ENCODE measurements around the gene ADSS1.

Gene ADSS1

DNA sequence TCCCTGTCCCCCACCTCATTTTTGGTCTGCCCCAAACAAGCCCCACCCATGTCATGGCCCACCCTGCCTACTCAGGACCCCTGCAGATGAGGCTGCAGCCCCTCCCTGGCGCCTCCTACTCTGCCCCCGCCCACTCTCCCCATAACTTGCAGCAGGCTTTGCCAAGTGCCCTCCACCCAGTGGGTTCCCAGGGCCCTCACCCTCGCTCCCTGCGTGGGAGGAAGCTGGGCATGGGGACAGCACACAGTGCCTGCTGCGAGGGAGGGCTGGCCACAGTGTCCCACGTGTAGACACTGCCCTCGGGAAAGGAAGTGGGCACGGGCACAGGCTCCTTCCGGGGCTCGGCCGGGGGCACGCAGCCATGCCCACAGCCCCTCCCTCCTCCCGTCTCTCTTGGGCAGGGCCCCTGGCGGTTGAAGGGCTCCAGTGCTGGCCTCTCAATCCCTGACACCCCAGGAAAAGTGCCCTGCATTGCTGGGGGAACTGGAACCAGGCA lies 62.1 kb downstream of the ADSS1 start:
- DNase-seq (ENCODE audit: low read depth): no peak
- no peak overlapping the region for H3K4me3 ChIP-seq (ENCODE audit: low read depth, low read length)

DNA sequence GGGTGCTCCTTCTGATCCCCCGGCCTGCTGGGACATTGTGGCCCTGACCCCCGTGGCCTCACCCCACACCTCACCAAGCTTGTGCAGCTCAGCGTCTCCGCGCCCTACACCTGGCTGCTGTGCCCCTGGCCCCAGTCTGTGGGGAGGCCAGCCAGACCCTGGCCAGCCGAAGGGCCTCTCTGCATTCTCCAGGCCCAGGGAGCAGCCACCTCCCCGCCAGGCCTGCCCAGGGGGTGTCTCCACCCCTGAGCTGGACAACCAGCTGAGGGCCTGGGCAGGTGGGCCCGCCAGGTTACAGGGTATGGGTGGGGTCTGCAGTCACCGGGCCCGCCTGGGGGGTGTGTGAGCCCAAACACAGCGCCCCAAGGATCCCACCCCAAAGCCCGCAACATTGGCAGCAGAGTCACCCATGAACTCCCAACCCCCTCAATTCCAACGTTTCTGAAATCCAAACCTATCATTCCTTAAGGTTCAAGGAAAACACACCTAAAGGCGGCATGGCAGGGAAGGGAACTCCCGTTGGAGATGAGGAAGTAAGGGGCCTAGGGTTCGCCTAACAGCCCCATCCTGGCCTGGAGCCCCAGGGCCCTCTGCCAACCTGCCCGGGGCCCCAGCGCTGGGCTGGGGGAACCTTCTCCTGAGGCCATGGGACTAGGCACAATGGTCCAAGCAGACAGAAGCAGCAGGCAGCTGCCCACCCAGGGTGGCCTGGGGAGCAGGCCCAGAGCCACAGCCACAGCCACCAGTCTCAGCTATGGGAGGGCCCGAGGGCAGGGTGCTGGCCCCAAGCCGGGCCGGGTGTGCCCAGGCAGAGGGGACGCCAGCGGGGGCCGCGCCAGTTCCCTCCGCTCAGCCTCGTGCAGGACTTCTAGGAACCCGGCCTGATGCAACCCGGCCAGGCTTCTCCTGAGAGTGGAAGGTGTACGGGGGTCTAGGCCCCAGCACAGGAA lies 63.0 kb downstream of the ADSS1 start:
- DNase-seq (ENCODE audit: low read depth): no peak
- no peak overlapping the region for H3K4me3 ChIP-seq (ENCODE audit: low read depth, low read length)

DNA sequence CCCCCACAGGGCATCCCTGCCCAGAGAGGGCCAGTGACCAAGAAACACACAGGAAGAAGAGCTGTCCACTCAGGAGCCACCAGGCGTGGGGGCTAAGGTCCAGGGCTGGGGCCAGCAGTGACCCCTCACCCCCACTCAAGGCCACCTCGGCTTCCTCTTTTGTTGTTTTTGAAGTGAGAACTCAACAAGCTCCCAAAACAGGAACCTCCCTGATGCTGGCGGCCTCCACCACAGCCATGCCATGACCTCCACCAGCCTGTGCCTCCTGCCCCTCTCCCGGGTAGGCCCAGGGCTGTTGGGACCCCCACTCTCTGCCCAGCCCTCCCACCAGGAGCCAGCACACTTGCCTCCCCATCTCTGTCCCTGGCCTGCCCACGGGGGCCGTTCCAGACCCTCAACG lies 63.7 kb downstream of the ADSS1 start:
- H3K4me3 ChIP-seq (ENCODE audit: low read depth, low read length): no peak overlapping the region
- no peak for DNase-seq (ENCODE audit: low read depth)

DNA sequence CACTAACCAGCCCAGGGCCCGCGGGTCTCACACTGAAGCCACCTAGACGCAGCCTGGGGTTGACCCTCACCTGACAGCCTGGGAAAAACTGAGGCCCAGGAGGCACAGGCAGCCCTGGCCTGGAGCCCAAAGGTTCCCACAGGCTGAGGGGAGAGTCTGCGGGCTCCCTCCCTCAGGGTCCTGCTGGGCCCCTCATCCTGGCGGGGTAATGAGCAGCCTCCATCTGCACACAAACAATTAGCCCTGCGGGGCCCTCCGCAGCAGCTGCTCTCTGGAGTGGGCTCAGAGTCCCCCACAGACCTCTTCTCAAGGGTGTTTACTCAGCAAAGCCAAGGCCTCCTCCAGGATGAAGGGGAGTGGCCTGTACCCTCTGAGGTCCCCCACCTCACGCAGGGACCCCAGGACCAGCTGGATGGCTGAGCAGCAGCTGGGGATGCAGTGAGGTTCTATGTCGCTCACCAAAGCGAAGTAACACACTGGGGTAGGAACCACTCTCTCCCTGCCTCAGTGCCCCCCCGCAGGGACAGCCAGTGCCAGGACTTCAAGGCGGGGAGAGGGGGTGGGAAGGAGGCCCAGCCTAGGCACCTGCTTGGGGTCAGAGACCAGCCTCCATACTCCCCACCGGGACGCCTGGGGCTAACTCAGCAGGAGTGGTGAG lies 64.3 kb downstream of the ADSS1 start:
- no peak overlapping the region for H3K4me3 ChIP-seq (ENCODE audit: low read depth, low read length)
- no peak for DNase-seq (ENCODE audit: low read depth)

DNA sequence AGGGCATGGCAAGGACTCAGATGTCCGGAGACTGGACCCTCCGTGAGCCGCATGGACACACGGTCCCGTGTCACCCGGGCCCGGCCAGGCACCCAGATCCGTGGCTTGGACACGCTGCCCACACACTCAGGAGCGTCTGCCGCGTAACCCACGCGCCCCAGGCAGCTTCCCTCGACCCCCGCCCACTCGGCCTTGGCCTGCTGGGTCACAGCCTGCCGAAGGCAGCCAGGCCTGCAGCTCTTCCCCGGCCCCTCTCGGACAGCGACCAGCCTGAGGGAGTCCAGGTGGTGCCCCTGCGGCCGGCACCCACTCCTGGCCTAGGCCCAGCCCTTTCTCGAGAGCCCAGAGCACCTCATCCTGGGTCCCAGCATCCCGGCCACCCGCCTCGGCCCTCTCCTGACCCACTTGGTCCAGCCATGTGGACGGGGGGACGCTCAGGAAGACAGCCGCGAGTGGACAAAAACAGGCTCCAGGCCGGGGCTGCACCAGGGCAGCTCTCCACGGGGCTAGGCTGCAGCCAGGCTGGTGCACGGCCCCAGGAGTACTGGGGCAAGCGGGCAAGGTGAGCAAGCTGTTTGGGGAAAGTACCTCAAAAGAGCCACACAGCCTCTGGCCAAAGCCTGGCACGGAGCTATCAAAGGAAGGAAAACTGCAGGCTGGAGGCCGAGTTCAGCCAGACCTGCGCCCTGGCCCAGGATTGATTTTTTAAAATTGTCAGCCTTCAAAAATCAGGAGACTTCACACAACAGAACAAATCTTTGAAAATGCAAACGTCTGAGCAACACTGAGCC lies 65.0 kb downstream of the ADSS1 start:
- no peak overlapping the region for H3K4me3 ChIP-seq (ENCODE audit: low read depth, low read length)
- no peak for DNase-seq (ENCODE audit: low read depth)

DNA sequence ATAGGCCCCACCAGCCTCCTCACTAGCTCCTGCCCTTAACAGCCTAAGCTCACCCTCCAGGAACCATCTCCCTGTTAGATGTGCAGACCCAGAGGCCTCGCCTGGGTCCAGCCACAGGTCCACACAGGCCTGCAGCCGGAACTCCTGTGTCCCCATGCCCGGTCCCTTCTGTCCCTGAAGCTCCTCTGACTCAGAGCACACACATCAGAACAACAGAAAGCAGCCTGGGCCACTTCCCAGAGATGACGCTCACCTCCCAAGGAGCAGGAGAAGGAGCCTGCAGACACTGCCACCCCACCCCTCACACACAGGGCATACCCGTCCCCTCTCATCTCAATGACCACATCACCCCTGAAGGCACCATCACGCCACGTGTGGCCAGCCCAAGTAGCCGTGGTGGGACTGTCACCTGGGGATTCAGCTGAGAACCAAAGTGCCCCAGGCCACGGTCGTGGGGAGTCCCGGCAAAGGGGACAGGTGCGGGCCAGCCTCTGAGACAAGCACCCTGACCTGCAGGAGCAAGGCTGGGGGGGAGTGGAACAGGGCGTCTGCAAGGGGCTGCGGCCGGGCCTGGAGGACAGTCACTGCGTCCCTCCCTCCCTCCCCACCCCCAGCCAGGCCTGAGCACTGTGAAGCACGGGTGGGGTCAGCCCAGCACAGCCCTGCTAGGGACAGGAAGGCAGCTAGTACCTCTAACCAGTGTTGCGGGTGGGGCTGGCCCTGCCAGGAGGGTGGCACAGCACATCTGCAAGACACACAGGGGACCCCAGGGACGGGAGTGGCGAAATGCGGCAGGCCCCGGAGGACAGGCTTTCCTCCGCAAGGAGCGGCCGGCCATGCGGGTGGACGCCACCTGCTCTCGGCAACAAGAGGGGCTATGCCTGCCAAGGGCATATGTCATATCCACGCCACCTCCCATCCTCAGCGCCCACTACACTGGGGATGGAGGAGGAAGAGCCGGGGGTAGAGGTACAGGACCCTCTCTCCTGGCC lies 66.0 kb downstream of the ADSS1 start:
- H3K4me3 ChIP-seq (ENCODE audit: low read depth, low read length): no peak overlapping the region
- no peak for DNase-seq (ENCODE audit: low read depth)

DNA sequence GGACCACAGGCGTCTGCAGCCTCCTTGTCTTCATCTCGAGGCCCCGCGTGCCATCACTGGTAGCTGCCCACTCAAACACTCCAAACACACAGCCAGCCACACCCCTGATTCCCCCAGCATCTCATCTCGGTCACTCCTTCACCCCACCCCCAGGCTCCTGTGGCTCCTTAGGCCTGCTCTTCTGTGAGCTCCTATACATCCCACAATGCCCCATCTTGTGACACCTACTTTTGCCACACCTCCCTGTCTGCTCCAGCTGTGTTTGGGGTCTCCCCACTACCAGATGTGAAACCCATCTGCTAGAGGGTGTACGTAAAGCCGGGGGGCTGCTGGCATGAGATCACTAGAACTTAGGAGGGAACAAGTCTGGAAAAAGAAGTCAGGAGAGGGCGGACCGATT lies 67.4 kb downstream of the ADSS1 start:
- H3K4me3 ChIP-seq (ENCODE audit: low read depth, low read length): no peak overlapping the region

DNA sequence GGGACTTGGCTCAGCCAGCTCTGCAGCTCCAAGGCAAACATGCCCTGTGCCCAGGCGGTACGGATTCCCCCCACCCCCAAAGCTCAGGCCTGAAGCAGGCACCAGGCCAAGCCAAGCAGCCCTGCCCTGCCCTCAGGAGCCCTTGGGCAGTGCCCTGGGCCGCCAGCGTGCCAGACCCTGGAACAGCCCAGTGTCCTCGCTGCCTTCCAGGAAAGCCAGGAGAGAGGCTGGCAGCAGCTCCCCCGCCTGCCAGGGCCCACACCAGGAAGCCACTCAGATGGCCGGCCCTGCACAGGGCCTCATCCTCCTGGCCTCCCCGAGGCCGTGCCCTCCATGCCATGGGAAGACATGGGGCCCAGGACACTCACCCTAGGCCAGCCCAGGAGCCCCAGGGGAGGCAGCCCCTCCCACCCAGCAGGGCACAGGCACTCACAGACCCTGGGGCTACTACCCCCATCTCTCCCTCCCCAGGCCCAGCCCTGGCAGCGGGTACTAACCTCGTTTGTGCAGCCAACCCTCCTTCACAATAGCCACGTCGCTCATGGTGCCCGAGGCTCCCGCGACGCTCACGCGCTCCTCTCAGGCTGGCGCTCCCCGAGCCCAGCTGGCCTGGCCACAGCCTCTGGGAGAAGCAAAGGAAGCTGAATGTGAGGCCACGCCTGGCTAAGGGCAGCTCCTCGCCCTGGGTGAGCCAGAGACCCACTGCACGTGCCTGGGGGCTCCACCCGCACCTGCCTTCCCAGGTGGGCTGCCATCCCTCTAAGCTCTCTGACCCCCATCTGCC lies 68.3 kb downstream of the ADSS1 start:
- no peak overlapping the region for H3K4me3 ChIP-seq (ENCODE audit: low read depth, low read length)
- no peak for DNase-seq (ENCODE audit: low read depth)

More for the DNA sequence above, 67.4 kb downstream of the ADSS1 start:
- DNase-seq (ENCODE audit: low read depth): no peak

DNA sequence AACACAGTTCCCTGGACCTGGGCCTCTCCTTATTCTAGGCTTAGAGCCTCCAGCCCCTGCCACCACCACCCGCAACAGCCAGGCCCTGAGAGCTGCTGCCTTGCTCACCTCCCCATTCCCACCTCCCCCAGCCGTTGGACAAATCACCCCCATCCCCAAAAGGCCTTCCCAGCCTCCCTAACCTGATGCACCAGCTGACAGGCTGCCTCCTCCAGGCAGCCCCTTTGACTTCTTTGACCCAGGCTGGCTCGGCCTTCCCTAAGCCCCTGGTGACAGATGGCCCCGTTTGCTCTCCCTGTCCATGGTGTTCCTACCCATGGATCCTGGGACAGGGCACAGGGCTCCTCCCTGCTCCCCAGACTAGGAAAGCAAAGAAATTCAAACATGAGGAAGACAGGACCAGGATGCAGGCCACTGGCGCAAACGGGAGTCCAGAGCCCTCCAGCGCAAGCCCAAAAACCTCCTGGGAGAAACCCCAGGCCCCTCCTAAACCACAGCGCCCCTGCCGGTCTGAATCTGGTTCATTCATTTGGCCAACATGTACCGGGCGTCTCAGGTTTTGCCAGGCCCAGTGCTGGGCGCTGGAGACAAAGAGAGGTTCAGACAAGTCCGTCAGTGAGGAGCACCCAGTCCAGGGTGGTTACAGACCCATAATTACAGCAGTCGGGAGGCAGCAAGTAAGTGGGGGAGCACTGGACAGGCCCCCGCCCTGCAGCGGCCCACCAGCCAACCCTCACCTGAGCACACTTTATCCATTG lies 69.1 kb downstream of the ADSS1 start:
- H3K4me3 ChIP-seq (ENCODE audit: low read depth, low read length): no peak overlapping the region
- no peak for DNase-seq (ENCODE audit: low read depth)

DNA sequence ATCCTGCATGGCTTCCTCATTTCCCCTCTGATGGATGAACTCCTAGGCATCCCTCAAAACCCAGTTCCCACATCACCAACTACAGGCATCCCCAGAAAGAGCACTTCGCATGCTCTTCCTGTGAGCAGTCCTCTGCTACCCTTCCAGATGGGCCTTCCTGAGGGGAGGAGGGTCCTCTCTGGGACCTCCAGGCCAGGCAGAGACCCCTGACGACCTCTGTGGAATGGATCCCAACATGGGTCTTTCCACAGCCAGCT lies 69.6 kb downstream of the ADSS1 start:
- H3K4me3 ChIP-seq (ENCODE audit: low read depth, low read length): peak overlapping the region; percentile 79
- DNase-seq (ENCODE audit: low read depth): no peak

DNA sequence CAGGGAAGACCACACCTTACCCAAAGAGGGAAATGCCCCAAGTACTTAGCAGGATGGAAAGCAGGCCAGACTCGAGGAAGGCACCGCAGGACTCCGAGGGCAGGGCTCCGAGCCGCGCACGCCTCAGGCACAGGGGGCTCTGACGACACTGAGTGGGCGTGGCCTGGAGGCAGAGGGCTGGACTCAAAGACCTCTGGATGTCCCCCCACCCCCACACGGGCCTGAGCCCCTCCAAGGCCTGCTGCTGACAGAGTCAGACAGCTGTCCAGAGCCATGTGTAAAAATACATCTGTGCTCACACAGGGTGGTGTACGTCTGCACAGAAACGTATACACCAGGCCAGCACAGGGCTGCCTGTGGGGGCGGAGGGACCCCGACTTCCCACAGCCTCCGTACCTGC lies 70.1 kb downstream of the ADSS1 start:
- DNase-seq (ENCODE audit: low read depth): no peak
- H3K4me3 ChIP-seq (ENCODE audit: low read depth, low read length): peak overlapping the region; percentile 79

DNA sequence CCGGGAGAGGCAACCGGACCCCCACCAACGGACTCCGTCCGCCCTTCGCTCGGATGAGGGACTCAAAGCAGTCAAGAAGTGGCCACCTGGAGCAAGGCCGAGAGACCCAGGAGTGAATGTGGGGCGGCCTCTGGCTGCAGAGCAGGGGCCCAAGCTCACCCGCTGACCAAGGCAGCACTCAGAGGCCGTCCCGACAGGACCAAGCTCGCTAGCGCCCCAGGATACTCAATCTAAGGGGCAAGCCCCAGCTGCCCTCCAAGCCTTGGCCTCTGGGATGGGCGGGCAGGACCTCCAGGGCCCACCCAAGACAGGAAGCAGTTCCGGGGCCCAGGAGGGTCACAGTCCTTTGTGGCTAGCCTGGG lies 70.6 kb downstream of the ADSS1 start:
- peak overlapping the region; percentile 79 for H3K4me3 ChIP-seq (ENCODE audit: low read depth, low read length)
- no peak for DNase-seq (ENCODE audit: low read depth)

DNA sequence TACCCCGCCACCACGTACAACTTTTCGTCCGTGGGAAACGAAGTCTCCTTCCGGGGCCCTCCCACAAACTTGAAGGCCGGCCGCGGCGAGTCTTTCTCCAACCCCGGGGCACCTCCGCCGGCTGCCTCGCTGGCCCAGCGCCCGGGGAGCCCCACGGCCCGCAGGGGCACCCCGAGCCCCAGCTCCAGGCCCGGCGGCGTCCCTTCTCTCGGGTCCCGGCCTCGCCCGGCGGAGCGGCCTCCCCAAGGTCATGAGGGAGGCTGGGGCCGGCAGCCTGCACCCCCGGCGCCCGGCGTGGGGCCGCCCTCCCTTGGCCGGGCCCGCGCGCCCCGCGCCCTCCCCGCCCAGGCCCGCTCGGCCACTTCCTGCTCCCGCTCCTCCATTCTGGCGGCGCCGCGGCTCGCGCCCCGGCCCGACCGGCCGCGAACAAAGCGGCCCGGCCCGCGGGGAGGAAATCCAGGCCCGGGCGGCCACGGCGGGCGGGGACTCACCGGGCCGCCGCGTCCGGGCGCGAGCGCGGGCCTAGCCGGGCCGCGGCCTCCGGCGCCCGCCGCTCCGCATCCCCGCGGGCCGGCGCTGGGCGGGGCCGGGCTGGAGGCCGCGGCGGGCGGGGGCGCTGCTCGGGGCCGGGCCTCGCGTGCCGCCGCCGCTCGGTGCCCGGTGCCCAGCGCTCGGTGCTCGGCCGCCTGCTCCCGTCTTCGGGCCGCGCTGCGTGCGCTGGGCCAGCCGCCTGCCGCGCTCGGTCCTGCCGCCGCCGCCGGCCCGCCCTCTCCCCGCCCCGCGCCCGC lies 71.2 kb downstream of the ADSS1 start, which contains the start of gene AKT1:
AKT1 (minus strand) TSS at position 756 of the 788 bp plus-strand sequence. CDS start 3,105 bp downstream, outside the sequence.
- DNase-seq (ENCODE audit: low read depth): no peak
- peak within 1 kb of the TSS; percentile 79 for H3K4me3 ChIP-seq (ENCODE audit: low read depth, low read length)

DNA sequence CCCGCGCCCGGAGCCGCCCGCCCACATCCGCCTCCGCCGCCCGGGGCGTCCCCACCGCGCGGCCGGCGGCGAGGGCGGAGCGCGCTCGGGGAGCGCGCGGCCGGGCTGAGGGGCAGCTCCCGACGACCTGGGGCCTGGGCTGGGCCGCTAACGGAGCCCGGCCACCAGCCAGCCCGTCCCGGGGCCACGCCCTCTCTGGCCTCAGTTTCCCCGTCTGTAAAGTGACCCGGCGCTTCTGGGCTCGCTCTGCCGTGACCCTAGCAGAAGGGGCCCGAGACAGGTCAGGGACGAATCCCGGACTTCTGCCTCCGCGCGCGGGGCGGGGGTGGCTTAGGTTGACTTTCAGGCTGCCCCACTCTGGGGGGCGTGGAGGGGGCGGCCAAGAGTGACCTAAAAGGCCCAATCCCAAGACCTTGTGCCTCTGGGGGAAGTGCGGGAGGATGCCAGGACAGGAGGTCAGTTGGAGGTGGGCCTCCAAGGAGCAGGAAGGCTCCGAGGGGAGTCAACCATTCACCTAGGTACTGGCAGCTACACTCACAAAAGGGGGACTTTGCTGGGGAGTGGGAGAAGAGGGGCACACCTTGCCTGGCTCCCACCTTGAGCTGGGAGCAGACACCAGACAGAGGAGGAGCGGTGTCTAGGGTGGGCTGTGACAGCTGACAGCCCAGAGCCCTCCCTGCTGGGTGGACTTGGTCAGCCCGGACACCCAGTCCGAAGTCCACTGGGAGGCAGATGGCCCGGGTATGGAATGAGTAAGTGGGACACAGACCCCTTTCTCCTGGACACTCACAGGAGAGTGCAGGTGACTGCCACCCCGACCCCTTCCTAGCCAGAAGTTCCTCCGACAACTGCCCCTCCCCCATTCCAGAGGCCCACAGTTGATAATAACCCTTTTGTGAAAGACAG lies 72.0 kb downstream of the ADSS1 start:
- no peak for DNase-seq (ENCODE audit: low read depth)
- peak overlapping the region; percentile 47 for H3K4me3 ChIP-seq (ENCODE audit: low read depth, low read length)

DNA sequence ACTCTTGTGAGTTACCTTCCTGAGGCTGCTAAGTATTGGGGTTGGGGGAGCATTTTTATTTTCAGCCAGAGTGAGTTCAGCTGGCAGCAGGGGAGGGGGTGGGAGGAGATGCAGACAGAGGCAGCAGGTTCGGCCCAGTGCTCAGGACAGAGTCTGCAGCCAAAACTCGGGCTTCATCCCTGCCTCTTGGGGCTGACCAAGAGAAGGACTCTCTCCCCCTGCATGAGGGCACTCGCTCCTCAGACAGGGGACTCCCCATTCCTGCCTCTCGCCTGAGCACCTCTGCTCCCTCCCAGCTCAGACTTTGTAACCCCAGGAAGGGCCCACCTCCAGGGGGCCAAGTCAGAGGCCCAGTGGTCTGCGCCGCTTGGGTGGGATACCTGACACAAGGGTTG lies 72.7 kb downstream of the ADSS1 start:
- DNase-seq (ENCODE audit: low read depth): no peak
- no peak overlapping the region for H3K4me3 ChIP-seq (ENCODE audit: low read depth, low read length)

All from skeletal muscle cell (primary cell).